Measurements from ENCODE around the gene HORMAD1.
"Not testable (repeated sequence)": the region's sequence is repeated elsewhere in the genome, so short reads cannot be mapped to it uniquely, and the experiment has no call there.

The HORMAD1 gene

GRCh38 chr1:150692720-150693119 lies 28.0 kb downstream of the HORMAD1 start:
- Mint-ChIP-seq H3K27me3 (no peaks in the 10 kb centered on the region), H3K9me3 (no peaks in the 10 kb centered on the region), H3K4me1 (ENCODE audit: low read depth in 2 of 2) (peaks cover 8 to 23% of the 10 kb centered on the region in 2 donors), H3K4me3 (no peak overlapping the region), H3K36me3 (ENCODE audit: insufficient read depth) (peaks cover 39% of the 10 kb centered on the region), H3K27ac (no peak overlapping the region)
- DNase-seq (no peak), ATAC-seq (replicated peaks) (no peak)

- Mint-ChIP-seq H3K9me3 (no peaks in the 10 kb centered on the region), H3K27me3 (no peaks in the 10 kb centered on the region), H3K4me1 (ENCODE audit: low read depth in 2 of 2) (peaks cover 3 to 14% of the 10 kb centered on the region in 2 donors), H3K27ac (peak overlapping the region; percentile 25 to 63), H3K36me3 (ENCODE audit: insufficient read depth) (peaks cover 30% of the 10 kb centered on the region), H3K4me3 (no peak overlapping the region)
- no peak for ATAC-seq (replicated peaks)
- no peak for DNase-seq
These were observed 31.9 kb downstream of the HORMAD1 start for GRCh38 chr1:150688763-150689162.

GRCh38 chr1:150686275-150686674 lies 34.4 kb downstream of the HORMAD1 start:
- no peaks in the 10 kb centered on the region for H3K27me3 Mint-ChIP-seq
- peaks cover 20% of the 10 kb centered on the region for H3K36me3 Mint-ChIP-seq (ENCODE audit: insufficient read depth)
- H3K4me1 Mint-ChIP-seq (ENCODE audit: low read depth in 2 of 2) = peaks cover 6 to 15% of the 10 kb centered on the region in 2 donors
- H3K27ac Mint-ChIP-seq = no peak overlapping the region
- no peak for DNase-seq
- H3K9me3 Mint-ChIP-seq = no peaks in the 10 kb centered on the region
- no peak overlapping the region for H3K4me3 Mint-ChIP-seq
- ATAC-seq (replicated peaks) = no peak

GRCh38 chr1:150683914-150684313 lies 36.8 kb downstream of the HORMAD1 start:
- Mint-ChIP-seq H3K27me3 (no peaks in the 10 kb centered on the region), H3K36me3 (ENCODE audit: insufficient read depth) (peaks cover 20% of the 10 kb centered on the region), H3K4me1 (ENCODE audit: low read depth in 2 of 2) (peaks cover 6 to 18% of the 10 kb centered on the region in 2 donors), H3K4me3 (no peak overlapping the region), H3K27ac (peak overlapping the region; percentile 61 to 71), H3K9me3 (no peaks in the 10 kb centered on the region)
- ATAC-seq (replicated peaks) = peak; percentile 88
- no peak for DNase-seq

GRCh38 chr1:150678988-150679387 lies 41.7 kb downstream of the HORMAD1 start:
- DNase-seq = no peak
- Mint-ChIP-seq H3K4me1 (ENCODE audit: low read depth in 2 of 2) (peaks cover 5 to 8% of the 10 kb centered on the region in 2 donors), H3K9me3 (no peaks in the 10 kb centered on the region), H3K27ac (no peak overlapping the region), H3K36me3 (ENCODE audit: insufficient read depth) (peaks cover 19% of the 10 kb centered on the region), H3K4me3 (no peak overlapping the region), H3K27me3 (no peaks in the 10 kb centered on the region)
- ATAC-seq (replicated peaks) = no peak

- no peak overlapping the region for H3K27ac Mint-ChIP-seq
- no peaks in the 10 kb centered on the region for H3K27me3 Mint-ChIP-seq
- peaks cover 33% of the 10 kb centered on the region for H3K36me3 Mint-ChIP-seq (ENCODE audit: insufficient read depth)
- H3K9me3 Mint-ChIP-seq = no peaks in the 10 kb centered on the region
- no peak for DNase-seq
- no peak for ATAC-seq (replicated peaks)
- H3K4me3 Mint-ChIP-seq = no peak overlapping the region
- no peaks in the 10 kb centered on the region for H3K4me1 Mint-ChIP-seq (ENCODE audit: low read depth in 2 of 2)
These were observed 45.8 kb downstream of the HORMAD1 start for GRCh38 chr1:150674881-150675280.

GRCh38 chr1:150663321-150663720 lies 57.4 kb downstream of the HORMAD1 start:
- DNase-seq = no peak
- Mint-ChIP-seq H3K4me1 (ENCODE audit: low read depth in 2 of 2) (no peaks in the 10 kb centered on the region), H3K9me3 (no peaks in the 10 kb centered on the region), H3K4me3 (no peak overlapping the region), H3K27me3 (no peaks in the 10 kb centered on the region), H3K36me3 (ENCODE audit: insufficient read depth) (peaks cover 14% of the 10 kb centered on the region), H3K27ac (peak overlapping the region in 1 of 2 donors; percentile 9)
- no peak for ATAC-seq (replicated peaks)

GRCh38 chr1:150662811-150663210 lies 57.9 kb downstream of the HORMAD1 start:
- Mint-ChIP-seq H3K4me3 (no peak overlapping the region), H3K9me3 (no peaks in the 10 kb centered on the region), H3K4me1 (ENCODE audit: low read depth in 2 of 2) (no peaks in the 10 kb centered on the region), H3K36me3 (ENCODE audit: insufficient read depth) (peaks cover 17% of the 10 kb centered on the region), H3K27ac (no peak overlapping the region), H3K27me3 (no peaks in the 10 kb centered on the region)
- ATAC-seq (replicated peaks) (no peak), DNase-seq (no peak)

- DNase-seq (no peak), ATAC-seq (replicated peaks) (no peak)
- no peak overlapping the region for H3K27ac Mint-ChIP-seq
- H3K4me1 Mint-ChIP-seq (ENCODE audit: low read depth in 2 of 2) = no peaks in the 10 kb centered on the region
- H3K4me3 Mint-ChIP-seq = no peak overlapping the region
- peaks cover 12% of the 10 kb centered on the region for H3K36me3 Mint-ChIP-seq (ENCODE audit: insufficient read depth)
- no peaks in the 10 kb centered on the region for H3K27me3 Mint-ChIP-seq
- H3K9me3 Mint-ChIP-seq = no peaks in the 10 kb centered on the region
These were observed 59.5 kb downstream of the HORMAD1 start for GRCh38 chr1:150661156-150661555.

GRCh38 chr1:150660584-150660983 lies 60.1 kb downstream of the HORMAD1 start:
- Mint-ChIP-seq H3K36me3 (ENCODE audit: insufficient read depth) (peaks cover 12% of the 10 kb centered on the region), H3K4me1 (ENCODE audit: low read depth in 2 of 2) (no peaks in the 10 kb centered on the region), H3K27me3 (no peaks in the 10 kb centered on the region), H3K27ac (no peak overlapping the region), H3K4me3 (no peak overlapping the region), H3K9me3 (no peaks in the 10 kb centered on the region)
- DNase-seq (no peak), ATAC-seq (replicated peaks) (no peak)

GRCh38 chr1:150657064-150657463 lies 63.6 kb downstream of the HORMAD1 start:
- not testable (repeated sequence) for H3K4me3 Mint-ChIP-seq; H3K9me3 Mint-ChIP-seq; H3K27me3 Mint-ChIP-seq; DNase-seq; H3K4me1 Mint-ChIP-seq (ENCODE audit: low read depth in 2 of 2); ATAC-seq (replicated peaks); H3K27ac Mint-ChIP-seq
- peaks cover 18% of the 10 kb centered on the region for H3K36me3 Mint-ChIP-seq (ENCODE audit: insufficient read depth)

GRCh38 chr1:150654635-150655034 lies 66.1 kb downstream of the HORMAD1 start:
- not testable (repeated sequence) for H3K9me3 Mint-ChIP-seq; DNase-seq; H3K4me3 Mint-ChIP-seq; ATAC-seq (replicated peaks); H3K4me1 Mint-ChIP-seq (ENCODE audit: low read depth in 2 of 2); H3K27me3 Mint-ChIP-seq
- peak overlapping the region in 1 of 2 donors; percentile 80 for H3K27ac Mint-ChIP-seq
- peaks cover 16% of the 10 kb centered on the region for H3K36me3 Mint-ChIP-seq (ENCODE audit: insufficient read depth)

- Mint-ChIP-seq H3K4me3 (no peak overlapping the region), H3K36me3 (ENCODE audit: insufficient read depth) (peaks cover 22% of the 10 kb centered on the region), H3K27ac (no peak overlapping the region), H3K27me3 (no peaks in the 10 kb centered on the region), H3K4me1 (ENCODE audit: low read depth in 2 of 2) (no peaks in the 10 kb centered on the region), H3K9me3 (no peaks in the 10 kb centered on the region)
- ATAC-seq (replicated peaks) = no peak
- DNase-seq = no peak
These were observed 70.5 kb downstream of the HORMAD1 start for GRCh38 chr1:150650193-150650592.

- H3K9me3 Mint-ChIP-seq = no peaks in the 10 kb centered on the region
- H3K27me3 Mint-ChIP-seq = no peaks in the 10 kb centered on the region
- ATAC-seq (replicated peaks) (no peak), DNase-seq (no peak)
- no peak overlapping the region for H3K4me3 Mint-ChIP-seq
- peak overlapping the region in 1 of 2 donors; percentile 76 for H3K27ac Mint-ChIP-seq
- H3K4me1 Mint-ChIP-seq (ENCODE audit: low read depth in 2 of 2) = no peaks in the 10 kb centered on the region
- H3K36me3 Mint-ChIP-seq (ENCODE audit: insufficient read depth) = peaks cover 22% of the 10 kb centered on the region
These were observed 71.1 kb downstream of the HORMAD1 start for GRCh38 chr1:150649441-150650075.

Data from effector memory CD8-positive, alpha-beta T cell (primary cell).